ELR (cell line): ENCODE results near the gene EPB41L4A.
A peak's percentile ranks its signal among the peaks of the same experiment; 100 is the strongest.
"Not testable (repeated sequence)": the region's sequence is repeated elsewhere in the genome, so short reads cannot be mapped to it uniquely, and the experiment has no call there.

Experiments used
- DNase-seq: peaks from one replicate; pipeline ENCODE4 v3.0.0-alpha.2; 2015; ENCODE audit warnings: low read depth

Gene EPB41L4A, protein sequence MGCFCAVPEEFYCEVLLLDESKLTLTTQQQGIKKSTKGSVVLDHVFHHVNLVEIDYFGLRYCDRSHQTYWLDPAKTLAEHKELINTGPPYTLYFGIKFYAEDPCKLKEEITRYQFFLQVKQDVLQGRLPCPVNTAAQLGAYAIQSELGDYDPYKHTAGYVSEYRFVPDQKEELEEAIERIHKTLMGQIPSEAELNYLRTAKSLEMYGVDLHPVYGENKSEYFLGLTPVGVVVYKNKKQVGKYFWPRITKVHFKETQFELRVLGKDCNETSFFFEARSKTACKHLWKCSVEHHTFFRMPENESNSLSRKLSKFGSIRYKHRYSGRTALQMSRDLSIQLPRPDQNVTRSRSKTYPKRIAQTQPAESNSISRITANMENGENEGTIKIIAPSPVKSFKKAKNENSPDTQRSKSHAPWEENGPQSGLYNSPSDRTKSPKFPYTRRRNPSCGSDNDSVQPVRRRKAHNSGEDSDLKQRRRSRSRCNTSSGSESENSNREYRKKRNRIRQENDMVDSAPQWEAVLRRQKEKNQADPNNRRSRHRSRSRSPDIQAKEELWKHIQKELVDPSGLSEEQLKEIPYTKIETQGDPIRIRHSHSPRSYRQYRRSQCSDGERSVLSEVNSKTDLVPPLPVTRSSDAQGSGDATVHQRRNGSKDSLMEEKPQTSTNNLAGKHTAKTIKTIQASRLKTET

DNA sequence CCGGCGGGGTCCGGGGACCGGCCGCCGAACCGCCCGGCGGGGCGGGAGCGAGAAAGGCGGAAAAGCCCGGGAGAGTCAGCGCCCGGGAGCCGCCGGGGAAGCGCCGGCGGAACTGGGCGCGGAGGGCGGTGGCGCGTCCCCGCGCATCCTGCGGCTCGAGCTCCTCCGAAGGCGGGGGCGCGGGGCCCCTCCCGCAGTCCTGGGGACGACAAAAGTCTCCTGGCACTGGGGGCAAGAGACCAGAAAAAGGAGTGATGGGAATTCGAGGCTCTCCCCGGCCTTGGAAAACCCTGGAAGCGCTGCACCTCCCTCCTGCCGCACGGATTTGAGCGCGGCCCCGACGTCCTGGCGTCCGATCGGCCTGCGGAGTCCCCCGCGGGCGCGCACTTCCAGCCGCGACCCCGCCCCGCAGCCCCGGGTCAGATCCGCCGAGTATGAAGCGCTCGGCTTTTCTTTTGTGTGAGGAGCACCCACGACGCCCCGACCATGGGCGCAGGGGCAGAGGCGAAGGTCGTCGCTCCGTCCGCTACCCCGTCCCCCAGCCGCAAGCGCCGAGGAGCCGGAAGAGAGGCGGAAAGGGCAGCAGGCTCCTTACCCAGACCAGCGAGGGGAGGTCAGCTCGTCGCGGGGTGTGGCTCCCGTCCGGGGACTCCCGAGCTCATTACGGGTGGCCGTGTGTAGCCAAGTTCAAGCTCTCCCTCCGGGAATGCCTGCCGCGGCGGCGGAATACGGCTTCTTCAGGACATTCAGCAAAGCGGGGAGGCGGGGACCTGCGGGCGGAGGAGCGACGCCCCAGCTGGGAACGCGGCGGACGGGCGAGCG is at the start of gene EPB41L4A:
Gene EPB41L4A (minus strand): TSS at position 114 of the 822 bp plus-strand sequence. CDS start 238 bp downstream, outside the sequence.
- peak; percentile 10 for DNase-seq

DNA sequence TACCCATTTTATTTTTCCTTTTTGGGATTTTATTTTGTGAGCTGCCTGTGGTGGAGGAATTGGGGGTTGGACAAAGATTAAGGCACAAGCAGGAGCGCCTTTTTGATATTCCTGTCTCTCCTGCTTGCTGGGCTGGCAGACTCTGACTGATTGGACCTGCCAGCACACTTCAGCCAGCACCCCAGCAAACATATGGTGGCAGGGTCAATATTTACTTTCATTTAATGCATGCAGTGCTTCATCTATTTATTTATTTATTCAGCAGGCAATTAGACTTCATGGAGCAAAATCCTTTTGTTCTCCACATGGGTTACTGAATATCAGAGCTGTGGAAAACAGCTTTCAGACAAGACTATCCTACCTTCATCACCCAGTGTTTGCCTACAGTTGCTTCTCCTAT is 48.4 kb upstream of the EPB41L4A start:
- no peak for DNase-seq

DNA sequence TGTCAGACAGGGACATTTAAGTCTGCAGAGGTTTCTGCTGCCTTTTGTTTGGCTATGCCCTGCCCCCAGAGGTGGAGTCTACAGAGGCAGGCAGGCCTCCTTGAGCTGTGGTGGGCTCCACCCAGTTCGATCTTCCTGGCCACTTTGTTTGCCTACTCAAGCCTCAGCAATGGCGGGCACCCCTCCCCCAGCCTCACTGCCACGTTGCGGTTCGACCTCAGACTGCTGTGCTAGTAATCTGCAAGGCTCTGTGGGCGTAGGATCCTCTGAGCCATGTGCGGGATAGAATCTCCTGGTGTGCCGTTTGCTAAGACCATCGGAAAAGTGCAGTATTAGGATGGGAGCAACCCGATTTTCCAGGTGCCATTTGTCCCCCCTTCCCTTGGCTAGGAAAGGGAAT is 47.2 kb upstream of the EPB41L4A start:
- DNase-seq, result not testable (repeated sequence)

GRCh38 chr5:112447187-112447760 is 28.2 kb upstream of the EPB41L4A start:
- DNase-seq, result not testable (repeated sequence)

GRCh38 chr5:112445626-112446350 is 26.7 kb upstream of the EPB41L4A start:
- no peak for DNase-seq

- DNase-seq, result not testable (repeated sequence)
Observed at GRCh38 chr5:112443932-112444331, 24.9 kb upstream of the EPB41L4A start.

GRCh38 chr5:112440031-112440430 is 21.0 kb upstream of the EPB41L4A start:
- DNase-seq, result no peak

DNA sequence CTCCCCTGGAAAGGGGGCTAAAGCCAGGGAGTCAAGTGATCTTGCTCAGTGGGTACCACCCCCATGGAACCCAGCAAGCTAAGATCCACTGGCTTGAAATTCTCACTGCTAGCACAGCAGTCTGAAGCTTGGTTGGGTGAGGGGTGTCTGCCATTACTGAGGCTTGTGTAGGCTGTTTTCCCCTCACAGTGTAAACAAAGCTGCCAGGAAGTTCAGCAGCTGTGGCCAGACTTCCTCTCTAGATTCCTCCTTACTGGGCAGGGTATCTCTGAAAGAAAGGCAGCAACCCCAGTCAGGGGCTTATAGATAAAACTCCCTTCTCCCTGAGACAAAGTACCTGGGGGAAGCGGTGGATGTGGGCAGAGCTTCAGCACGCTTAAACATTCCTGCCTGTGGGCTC is 17.1 kb upstream of the EPB41L4A start:
- DNase-seq, result no peak

GRCh38 chr5:112434641-112435040 is 15.6 kb upstream of the EPB41L4A start:
- no peak for DNase-seq

GRCh38 chr5:112426202-112426601 is 7.1 kb upstream of the EPB41L4A start:
- not testable (repeated sequence) for DNase-seq

GRCh38 chr5:112419986-112420864 is 1.1 kb upstream of the EPB41L4A start:
- peak; percentile 51 for DNase-seq

DNA sequence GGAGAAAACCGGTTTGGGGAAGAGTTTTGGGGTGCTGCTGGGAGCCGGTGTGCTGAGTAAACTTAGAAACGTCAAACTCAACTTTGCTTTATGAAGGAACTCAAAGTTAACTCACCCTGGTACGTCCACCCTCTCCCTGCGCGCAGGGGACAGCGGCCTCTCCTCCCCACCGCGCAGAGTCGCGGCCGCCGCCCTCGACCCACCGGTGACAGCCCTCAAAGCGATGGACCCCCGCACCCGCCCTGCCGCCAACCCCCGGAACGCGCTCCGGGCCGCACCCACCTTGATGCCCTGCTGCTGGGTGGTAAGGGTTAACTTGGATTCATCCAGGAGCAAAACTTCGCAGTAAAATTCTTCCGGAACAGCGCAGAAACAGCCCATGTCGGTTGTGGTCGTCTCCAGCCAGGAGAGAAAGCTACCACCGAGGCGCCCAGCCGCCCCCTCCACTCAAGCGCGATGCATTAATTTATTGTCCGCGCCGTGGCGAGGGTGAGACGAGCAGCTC is 366 bp downstream of the EPB41L4A start:
- no peak for DNase-seq

DNA sequence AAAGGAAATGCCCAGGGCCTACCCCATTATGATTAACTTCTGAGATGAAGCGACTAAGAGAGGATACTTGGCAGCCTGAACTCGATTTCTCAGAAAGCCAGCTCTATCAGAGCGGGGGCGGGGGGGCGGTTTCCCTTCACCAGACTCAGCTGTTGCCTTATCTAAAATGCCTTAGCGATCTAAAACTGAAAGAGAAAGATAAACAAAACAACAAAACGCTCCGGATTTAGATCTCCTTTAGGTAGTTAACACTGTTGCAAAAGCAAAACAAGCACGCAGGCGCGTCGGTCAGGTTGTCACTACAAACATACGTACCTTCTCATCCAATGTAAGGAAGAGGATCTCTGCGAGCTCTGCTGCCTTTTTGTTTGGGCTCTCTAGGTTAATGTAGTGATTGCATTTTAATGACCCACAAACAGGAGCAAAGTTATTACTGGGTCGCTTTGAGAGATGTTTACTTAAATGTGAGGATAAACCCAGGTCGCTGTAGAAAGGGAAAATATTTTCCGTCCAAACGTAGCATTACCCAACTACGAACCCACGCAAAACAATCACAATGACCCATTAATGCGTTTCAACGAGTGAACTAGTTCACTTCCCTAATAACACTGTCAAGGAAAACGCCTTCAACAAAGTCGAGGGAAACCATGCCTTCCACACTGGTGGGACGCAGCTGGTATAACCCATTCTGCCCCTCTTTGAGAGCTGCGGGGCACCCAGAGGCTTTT is 982 bp downstream of the EPB41L4A start:
- DNase-seq, result no peak

GRCh38 chr5:112415552-112415951 is 3.5 kb downstream of the EPB41L4A start:
- no peak for DNase-seq

DNA sequence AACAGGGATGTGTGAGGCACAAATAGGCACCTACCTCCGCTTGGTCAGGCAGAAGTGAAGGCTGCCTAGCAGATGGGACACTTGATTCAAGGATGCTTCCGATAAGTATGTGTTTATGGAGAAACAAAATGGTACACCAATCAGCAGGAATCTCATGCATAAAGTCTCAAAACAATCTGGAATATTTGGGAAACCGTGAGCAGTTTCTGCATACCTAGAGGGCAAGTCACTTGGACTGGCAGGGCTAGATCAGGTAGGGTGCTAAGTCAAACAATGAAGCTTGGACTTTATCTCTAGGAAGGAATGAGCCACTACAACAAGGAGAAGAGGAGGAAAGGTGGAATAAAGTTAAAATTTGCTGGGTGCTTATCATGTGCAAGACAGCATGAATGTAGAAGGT is 5.5 kb downstream of the EPB41L4A start:
- DNase-seq, result no peak

DNA sequence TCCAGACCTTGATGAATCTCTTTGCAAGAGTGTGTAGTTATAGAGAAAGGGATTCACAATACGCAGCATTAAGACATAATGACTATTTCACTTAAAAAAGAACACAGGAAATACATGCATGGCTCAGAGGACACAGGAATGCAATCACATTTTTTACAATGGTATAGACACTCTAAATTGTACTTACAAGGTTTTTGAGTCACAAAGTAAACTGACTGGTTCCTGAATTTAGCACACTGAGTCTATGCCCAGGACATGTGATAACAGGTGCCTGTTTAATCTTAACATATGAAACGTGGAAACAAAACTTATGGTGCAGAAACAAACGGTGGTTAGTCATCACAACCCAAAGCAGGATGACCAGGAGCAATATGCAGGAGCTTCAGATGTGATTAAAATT is 6.7 kb downstream of the EPB41L4A start:
- DNase-seq, result no peak

DNA sequence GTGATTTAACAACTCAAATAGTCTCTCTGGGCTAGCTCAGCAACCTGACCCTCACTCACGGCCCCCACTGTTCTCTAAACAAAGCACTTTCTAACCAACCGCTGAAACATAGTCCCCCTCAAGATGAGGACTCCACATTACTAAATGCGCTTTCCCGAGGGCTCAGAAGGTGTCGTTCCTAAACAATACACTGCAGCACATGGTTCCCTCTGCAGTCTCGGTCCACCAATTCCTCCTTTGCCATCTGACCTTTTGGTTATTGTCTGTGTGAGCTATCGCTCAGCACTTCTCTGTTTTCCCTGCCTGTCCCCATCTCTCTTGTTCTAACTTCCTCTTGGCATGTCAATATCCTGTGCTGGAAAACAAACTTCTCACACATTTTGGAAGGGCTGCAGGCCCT is 7.2 kb downstream of the EPB41L4A start:
- no peak for DNase-seq

DNA sequence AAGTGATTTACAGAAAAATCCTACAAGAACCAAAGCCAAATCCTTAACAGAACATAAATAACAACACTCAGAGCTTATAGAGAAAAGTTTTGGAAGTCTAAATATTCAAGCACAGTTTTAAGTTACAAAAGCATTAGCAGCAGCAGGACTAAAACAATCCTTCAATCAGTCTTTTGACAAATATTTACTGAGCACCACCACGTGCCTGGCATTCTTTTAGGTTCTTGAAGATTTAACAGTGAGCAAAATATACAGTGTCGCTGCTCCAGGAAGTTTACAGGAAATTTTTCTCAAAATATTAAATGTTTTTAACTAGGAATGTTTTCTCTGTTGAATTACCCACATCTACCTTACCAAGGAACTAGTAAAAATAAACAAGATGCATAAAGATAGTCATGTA is 11.4 kb downstream of the EPB41L4A start:
- DNase-seq, result no peak

DNA sequence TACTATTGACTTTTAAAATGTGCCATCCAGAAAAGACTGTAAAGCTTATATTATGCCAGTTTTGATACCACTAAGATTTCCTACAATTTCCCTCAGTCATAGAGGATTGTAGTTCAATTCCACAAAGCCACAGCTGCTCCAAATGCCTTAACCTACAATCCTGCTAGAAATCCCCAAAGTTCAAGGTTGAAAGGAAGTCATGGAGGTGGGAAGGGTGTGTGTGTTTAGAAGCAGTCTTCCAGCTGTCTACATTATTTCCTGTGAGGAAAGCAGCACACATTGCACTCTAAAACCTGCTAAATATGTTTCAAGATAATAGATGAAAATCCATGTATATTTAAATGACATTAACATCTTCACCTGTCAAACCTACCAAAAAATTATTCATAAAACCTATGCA is 11.8 kb downstream of the EPB41L4A start:
- DNase-seq, result no peak

DNA sequence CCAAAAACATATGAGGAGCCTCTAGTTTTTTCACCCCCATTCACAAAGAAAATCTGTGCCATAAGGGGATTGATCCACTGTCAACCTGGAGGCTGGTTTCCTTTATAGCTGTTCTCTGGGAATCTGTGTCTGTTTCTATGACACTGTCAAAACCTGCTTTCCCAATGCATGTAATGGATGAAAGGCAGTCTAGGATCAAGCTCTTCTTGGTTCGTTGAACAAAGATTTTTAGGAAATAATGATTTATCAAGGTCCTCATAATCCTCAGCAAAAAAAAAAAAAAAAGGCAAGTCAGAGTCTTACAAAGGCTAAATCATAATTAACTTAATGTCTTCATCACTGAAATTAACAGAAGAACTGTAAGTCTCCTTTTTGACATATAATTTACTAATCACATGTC is 16.0 kb downstream of the EPB41L4A start:
- DNase-seq, result no peak
